GM18520 (cell line): Measurements from ENCODE around the gene ARVCF.

Source experiments
- ATAC-seq: cut with Tn5 transposase; IDR thresholded peaks from one replicate; pipeline ENCODE4 v1.9.1; 2021; ENCODE audit not compliant: unreplicated experiment

ARVCF gene

GRCh38 chr22:19964701-19965386 lies 51.8 kb downstream of the ARVCF start:
- no peak for ATAC-seq

- no peak for ATAC-seq
These were observed 52.6 kb downstream of the ARVCF start for GRCh38 chr22:19963863-19964642.

- ATAC-seq, result no peak
These were observed 53.5 kb downstream of the ARVCF start for GRCh38 chr22:19962909-19963806.

GRCh38 chr22:19962246-19962908 lies 54.2 kb downstream of the ARVCF start:
- no peak for ATAC-seq

- ATAC-seq, result no peak
These were observed 54.8 kb downstream of the ARVCF start for GRCh38 chr22:19961868-19962245.

- no peak for ATAC-seq
These were observed 55.4 kb downstream of the ARVCF start for GRCh38 chr22:19961201-19961580.

GRCh38 chr22:19960491-19961200 lies 56.0 kb downstream of the ARVCF start:
- no peak for ATAC-seq

GRCh38 chr22:19959587-19960490 lies 56.8 kb downstream of the ARVCF start:
- ATAC-seq, result no peak

- ATAC-seq, result no peak
These were observed 57.5 kb downstream of the ARVCF start for GRCh38 chr22:19959043-19959586.

- no peak for ATAC-seq
These were observed 58.3 kb downstream of the ARVCF start for GRCh38 chr22:19958083-19959042.

GRCh38 chr22:19957445-19957844 lies 59.2 kb downstream of the ARVCF start:
- ATAC-seq, result no peak

GRCh38 chr22:19955241-19956128 lies 61.1 kb downstream of the ARVCF start:
- no peak for ATAC-seq

- no peak for ATAC-seq
These were observed 65.3 kb downstream of the ARVCF start for GRCh38 chr22:19951346-19951745.

- no peak for ATAC-seq
These were observed 68.4 kb downstream of the ARVCF start for GRCh38 chr22:19948057-19948760.

GRCh38 chr22:19943082-19944026 lies 73.3 kb downstream of the ARVCF start:
- ATAC-seq, result no peak
